T1000 (cell line): ENCODE data around the gene NSDHL.
"Not testable (repeated sequence)": the region's sequence is repeated elsewhere in the genome, so short reads cannot be mapped to it uniquely, and the experiment has no call there.

Experiments used
- DNase-seq: peaks from one replicate; lab custom pipeline; 2025; ENCODE audit warnings: mixed read lengths; lab: John Stamatoyannopoulos, UW

Gene NSDHL

DNA sequence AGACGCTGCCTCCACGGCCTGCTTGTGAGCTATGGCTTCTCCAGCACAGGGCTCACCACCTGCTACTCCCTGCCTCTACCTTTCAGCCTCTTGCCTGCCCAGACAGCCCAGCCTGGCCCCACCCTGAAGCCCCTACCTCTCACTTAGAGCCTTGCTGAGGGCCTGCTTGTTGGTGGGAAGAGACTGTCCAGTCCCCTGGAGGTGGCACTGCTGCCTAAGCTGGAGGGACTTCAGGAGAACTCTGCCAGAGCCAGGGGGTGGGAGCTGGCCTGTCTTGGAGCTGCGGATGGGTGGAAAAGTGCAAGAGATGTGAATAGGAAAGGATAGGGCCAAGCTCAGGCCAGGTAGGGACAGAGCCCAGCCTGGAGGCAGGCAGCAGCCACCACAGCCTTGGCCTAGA, 64.3 kb downstream of the NSDHL start:
- no peak for DNase-seq

DNA sequence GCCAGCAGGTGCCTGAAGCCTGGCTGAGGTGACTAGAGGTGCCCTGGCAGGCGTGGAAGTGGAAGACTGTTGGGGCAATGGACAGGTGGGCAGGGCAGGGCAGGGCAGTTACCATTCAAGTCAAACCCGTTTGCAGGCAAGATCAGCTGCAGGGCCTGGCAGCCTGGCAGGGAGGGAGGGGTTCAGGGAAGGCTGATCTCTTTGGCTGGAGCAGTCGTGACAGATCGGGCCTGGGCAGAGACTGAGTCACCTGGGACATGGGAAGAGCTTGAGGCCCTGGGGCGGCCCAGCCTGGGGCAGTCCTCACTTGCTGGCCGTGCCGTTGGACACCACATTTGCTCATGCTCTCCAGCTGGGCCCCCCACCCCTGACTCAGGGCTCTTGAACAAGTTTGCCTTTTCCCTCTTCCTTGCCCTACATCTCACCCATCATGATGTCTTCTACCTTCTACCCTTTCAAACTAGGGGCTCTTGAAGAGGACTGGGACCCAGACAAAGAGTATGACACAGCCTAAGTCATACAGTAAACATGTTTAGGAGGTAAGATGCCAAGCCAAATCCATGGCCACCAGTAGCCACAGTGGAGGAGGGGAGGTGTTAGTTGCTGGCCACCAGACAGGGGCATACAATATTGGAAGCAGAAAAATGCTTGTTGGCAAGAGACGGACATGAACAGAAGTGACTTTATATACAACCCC, 65.0 kb downstream of the NSDHL start:
- DNase-seq: peak; percentile 29

GRCh38 chrX:152896450-152896849, 65.6 kb downstream of the NSDHL start:
- DNase-seq: no peak

GRCh38 chrX:152897222-152898131, 66.6 kb downstream of the NSDHL start, which contains the start of gene ZNF185:
Gene ZNF185, plus strand, starts transcription at chrX:152898067. Its CDS starts 16,423 bp downstream, at chrX:152914490.
- DNase-seq: peak; percentile 7

DNA sequence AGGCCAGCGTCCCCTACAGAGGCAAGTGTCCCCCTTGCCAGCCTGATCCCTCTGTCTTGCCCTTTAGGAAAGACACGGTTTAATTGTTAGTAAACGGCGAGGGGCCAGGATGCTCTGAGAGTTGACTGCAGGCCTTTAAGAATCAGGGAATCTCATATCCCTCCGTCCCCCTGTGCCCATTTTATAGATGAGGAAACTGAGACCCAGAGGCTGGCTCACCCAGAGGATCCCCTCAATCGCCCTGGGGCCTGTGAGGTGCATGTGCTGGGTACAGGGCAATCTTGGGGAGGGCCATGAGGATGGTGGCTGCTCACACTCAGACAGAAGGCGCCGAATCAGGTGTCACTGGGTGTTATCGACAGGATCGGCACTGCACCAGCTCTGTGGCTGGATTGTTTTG, 67.6 kb downstream of the NSDHL start:
- no peak for DNase-seq

GRCh38 chrX:152899111-152899873, 68.4 kb downstream of the NSDHL start:
- DNase-seq: no peak

DNA sequence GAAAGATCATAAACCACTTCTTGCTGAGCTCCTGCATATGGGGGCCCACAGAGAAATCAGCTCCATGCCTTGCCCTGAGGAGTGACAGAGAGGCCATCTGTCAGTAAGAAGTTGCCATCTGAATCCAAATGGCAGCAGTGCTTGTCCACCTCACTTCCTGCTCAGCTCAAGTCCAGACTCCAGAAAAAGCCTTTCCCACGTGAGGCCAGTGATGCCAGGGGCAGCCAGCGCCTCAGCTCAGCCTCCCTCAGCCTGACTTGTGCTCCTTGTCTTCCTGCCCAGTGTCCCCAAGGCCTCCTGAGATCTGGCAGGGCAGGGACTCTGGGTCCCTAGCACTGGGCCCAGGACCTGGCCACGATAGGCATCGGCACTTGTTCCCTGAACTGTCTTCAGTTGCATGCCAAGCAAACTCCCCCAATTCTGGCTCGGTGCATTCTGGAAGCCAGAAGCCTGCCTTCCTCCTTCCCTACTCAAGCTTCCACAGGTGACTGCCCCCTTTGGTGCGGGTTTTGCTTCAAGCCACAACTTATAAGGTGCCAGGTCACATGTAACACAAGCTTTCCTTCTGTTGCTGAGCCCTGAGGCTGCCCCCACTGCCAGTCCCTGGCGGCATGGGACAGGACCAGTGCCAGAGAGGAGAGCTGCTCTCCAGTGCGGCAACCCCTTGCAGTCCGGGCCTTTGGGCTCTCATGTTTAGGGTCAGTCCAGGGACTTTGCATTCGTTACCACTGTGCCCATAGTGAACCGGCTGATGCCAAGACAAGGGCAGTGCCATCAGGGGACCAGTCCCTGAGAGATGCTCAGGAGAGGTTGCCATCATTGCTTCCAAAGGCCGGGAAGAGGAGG, 69.2 kb downstream of the NSDHL start:
- DNase-seq: no peak

DNA sequence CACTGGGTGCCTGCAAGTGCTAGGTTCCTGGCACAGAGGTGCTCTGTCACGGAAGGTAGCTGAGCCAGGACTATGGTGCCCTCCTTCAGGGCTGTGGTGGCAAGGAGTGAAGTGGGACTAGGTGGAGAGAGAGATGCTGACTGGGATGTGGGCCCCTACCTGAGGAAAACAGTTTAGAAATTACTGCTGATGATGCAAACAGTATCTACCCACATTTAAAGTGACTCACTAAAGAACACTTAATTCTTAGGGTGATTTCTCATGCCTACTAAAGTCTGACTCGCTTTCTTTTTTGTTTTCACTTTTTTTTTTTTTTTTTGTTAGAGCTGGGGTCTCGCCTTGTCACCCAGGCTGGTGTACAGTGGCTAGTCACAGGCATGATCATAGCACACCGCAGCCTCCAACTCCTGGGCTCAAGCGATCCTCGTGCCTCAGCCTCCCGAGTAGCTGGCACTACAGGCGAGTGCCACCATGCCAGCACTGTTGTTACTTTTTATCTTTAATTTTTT, 70.1 kb downstream of the NSDHL start:
- no peak for DNase-seq

DNA sequence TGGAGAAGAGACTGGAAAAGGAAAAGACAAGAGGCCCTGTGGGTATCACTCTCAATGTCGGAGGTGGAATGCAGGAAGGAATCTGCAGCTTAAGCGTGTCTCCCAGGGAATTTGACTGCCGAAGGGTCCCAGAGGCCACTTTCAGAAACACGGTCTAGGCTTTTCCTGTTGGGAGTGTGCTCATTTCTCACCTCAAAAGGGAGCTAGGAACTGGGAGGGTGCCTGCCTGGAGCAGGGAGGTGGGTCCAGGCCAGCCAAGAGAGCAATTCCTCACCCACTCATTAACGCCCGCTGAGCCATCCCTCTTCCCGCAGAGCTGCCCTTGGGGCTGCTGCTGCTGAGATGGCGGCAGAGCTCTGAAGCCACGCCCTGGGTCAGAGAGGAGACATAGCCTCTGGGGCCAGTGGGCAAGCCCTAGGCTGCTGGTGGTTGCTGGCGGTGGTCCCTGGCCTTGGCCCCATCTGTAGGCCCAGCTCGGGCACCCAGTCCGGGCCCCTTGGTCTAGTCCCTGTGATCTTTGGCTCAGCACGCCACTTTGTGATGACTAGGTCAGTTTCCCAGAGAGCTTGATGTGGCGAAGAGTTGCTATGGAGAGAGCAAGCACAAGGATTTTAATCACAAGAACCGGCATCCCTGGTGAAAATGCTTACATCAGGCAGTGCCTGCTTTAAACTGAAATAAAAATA, 71.1 kb downstream of the NSDHL start:
- DNase-seq: peak; percentile 1

DNA sequence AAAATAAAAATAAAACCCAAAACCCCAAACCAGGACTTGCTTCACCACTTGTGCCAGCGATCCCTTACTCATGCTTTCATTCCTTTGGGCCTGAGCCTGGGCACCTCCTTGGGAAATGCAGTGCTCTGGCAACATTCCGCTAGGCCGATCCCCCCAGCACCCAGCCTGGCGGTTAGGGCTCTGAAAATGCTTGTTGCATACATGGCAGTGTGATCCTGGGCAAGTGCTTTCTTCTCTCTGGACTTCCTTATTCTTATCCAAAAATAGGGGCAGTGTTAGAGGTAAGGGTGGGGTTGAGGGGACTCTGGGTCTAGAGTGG, 71.6 kb downstream of the NSDHL start:
- no peak for DNase-seq

DNA sequence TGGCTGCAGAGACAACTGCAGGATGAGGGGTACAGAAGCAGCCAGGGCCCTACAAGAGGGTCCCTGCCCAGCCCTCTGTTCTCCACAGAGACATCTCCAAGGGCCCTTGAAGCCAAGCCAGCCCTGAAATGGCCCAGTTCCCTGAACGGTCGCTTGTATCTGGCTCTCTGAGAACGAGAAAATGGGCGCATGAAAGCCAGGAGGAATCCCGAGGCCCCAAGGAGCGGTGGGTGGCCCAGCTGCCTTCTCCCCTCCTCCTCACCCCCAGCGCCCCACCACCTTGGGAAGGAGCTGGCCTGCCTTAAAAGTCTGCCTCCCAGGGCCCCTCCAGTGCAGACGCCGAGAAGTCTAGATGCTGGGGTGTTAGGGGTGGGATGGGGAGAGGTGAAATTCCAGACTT, 72.7 kb downstream of the NSDHL start:
- DNase-seq: no peak

- no peak for DNase-seq
Measured at GRCh38 chrX:152904151-152905080, 73.6 kb downstream of the NSDHL start.

GRCh38 chrX:152905081-152905420, 74.2 kb downstream of the NSDHL start:
- DNase-seq: no peak

- no peak for DNase-seq
Measured at GRCh38 chrX:152907084-152907651, 76.3 kb downstream of the NSDHL start.

DNA sequence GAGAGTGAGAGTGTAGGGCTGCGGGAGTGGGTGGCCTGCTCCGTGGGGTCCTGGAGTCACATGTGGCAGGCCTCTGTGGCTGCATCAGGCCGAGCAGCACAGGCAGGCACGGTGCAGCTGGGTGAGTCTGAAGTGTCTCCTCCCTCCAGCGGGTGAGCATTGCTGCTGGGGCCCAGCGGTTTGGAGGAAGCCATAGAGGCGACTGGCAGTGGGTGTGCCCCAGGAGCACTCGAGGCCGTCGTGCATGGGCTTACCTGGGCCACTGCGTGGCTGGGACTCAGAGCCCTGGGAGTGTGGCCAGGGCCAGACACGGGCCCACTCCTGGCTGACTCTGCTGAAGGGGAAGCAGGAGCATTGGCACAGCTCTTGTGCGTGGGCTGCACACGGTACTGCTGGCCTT, 77.6 kb downstream of the NSDHL start:
- DNase-seq: no peak

DNA sequence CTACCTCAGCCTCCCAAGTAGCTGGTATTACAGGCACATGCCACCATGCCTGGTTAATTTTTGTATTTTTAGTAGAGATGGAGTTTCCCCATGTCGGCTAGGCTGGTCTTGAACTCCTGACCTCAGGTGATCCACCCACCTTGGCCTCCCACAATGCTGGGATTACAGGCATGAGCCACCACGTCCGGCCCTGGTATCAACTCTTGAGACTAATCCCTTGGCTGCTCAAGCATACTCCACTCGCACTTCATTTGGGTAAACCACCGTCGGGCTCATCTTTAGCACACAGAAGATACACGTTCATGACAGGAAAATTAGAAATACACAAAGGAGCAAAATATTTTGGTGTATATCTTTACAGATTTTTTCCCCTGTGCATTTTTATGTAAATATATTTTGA, 79.2 kb downstream of the NSDHL start:
- DNase-seq: not testable (repeated sequence)

- DNase-seq: no peak
Measured at GRCh38 chrX:152912106-152912505, 81.2 kb downstream of the NSDHL start.

- no peak for DNase-seq
Measured at GRCh38 chrX:152912641-152913040, 81.8 kb downstream of the NSDHL start.

DNA sequence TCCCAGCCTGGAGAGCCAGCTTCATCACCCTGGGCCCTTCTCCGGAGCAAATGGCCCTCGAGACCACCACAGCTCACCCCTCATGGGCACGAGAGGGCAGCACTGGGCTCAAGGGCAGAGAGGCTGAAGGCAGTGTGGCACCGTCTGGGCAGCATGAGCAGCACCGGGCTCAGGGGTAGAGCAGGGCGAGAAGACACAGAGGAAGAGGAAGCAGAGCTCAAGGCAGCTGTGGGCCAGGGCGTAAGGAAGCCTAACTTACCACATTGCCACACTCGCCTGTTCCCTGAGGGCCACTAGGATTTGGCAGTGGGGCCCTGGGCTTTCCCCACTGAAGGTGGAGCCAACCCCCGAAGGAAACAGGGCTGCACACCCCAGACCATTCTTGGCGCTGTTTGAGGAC, 82.5 kb downstream of the NSDHL start:
- no peak for DNase-seq

DNA sequence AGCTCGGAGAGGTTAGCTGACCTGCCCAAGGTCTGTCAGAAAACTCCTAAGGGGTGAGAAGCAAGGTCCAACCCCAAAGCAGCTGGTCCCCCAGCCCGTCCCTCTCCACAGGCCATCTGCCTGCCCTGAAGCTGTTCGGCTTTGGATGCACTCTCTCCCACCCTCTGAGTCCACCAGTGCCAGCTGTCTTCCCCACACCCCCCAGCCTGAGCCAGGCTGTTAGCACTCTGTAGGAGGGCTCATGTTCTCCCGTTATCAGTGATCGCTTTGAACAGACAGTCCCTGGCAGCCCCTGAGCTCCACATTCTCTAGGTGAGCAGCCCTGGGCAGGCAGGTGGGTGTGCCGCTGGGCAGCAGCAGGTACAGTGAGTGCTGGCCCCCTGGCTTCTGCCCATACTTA, 83.0 kb downstream of the NSDHL start:
- no peak for DNase-seq
